ENCODE measurements around the gene CLDN6.

DNA sequence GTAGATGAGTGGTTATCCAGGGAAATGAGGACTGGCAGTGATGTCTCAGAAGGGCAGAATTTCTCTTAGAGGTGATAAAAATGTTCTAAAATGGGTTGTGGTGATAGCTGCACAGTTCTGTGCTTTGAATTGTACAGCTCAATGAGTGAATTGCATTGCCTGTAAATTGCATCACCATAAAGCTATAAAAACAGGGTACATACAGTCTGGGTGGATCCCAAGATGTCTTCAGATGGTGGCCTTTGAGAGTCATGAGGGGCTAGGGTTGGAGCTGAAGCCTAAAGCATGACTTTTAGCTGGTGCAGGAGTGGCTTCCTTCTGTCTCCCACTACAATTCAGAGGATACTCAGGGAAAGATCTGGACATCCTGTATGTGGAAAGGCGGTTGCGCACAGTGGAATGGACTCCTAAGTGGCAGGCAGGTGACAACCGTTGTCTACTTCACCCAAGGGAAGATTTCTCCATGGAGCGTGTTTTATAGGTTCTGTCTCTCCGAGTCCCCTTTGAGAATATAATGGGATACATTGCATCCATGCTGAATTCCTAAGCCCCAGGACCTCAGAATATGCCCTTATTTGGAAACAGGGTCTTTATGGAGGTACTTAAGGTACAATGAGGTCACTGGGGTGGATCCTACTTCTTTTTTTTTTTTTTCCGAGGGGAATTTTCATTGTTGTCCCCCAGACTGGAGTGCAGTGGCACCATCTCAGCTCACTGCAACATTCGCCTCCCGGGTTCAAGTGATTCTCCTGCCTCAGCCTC is 45.8 kb upstream of the CLDN6 start:
- TF ChIP-seq POLR2AphosphoS5 (IDR thresholded peaks at IDR 0.05; ENCODE audit: low read depth, low read length) (no peak), EGR1 (IDR thresholded peaks at IDR 0.05; ENCODE audit: low read depth) (no peak), POLR2A (IDR thresholded peaks at IDR 0.05; ENCODE audit: borderline replicate concordance, extremely low read depth, insufficient read depth, insufficient read length) (no peak), YY1 (IDR thresholded peaks at IDR 0.05; ENCODE audit: extremely low read depth, insufficient replicate concordance, low read depth, low read length) (no peak), ZNF274 (IDR thresholded peaks at IDR 0.05; ENCODE audit: low read depth, low read length) (no peak), EZH2phosphoT487 (IDR thresholded peaks at IDR 0.05; ENCODE audit: borderline replicate concordance) (no peak), JUND (IDR thresholded peaks at IDR 0.05) (no peak), SP1 (IDR thresholded peaks at IDR 0.05; ENCODE audit: low read depth) (no peak), SRF (IDR thresholded peaks at IDR 0.05; ENCODE audit: low read depth) (no peak)
- TF ChIP-seq, protein P1, sequence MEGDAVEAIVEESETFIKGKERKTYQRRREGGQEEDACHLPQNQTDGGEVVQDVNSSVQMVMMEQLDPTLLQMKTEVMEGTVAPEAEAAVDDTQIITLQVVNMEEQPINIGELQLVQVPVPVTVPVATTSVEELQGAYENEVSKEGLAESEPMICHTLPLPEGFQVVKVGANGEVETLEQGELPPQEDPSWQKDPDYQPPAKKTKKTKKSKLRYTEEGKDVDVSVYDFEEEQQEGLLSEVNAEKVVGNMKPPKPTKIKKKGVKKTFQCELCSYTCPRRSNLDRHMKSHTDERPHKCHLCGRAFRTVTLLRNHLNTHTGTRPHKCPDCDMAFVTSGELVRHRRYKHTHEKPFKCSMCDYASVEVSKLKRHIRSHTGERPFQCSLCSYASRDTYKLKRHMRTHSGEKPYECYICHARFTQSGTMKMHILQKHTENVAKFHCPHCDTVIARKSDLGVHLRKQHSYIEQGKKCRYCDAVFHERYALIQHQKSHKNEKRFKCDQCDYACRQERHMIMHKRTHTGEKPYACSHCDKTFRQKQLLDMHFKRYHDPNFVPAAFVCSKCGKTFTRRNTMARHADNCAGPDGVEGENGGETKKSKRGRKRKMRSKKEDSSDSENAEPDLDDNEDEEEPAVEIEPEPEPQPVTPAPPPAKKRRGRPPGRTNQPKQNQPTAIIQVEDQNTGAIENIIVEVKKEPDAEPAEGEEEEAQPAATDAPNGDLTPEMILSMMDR (IDR thresholded peaks at IDR 0.05 in 2 of 3, conservative IDR thresholded peaks at IDR 0.05 in 1 of 3; ENCODE audit: borderline replicate concordance in 1 of 3, insufficient read depth in 1 of 3, low read depth in 2 of 3, low read length in 2 of 3), result no peak

Data from HCT116 (cell line).